Astrocyte of the spinal cord (primary cell): ENCODE results near the gene ZFHX3.

Experiments used
- DNase-seq: peaks from one replicate; pipeline ENCODE4 v3.0.0; 2011; ENCODE audit warnings: low read depth, low spot score
- H3K4me3 ChIP-seq: 2 replicates; pipeline ENCODE4 v1.5.1; 2011; ENCODE audit warnings: low read depth, mild to moderate bottlenecking, low read length, moderate library complexity
- CTCF ChIP-seq: IDR thresholded peaks from 2 replicates; pipeline ENCODE4 v1.5.1; 2012; ENCODE audit warnings: low read depth, mild to moderate bottlenecking, low read length, inconsistent platforms
- in situ Hi-C: cut with HindIII; loops from 2 replicates; pipeline ENCODE4 v1.10.0; 2017; ENCODE audit warnings: low sequenced_read_pairs

ZFHX3 gene

DNA sequence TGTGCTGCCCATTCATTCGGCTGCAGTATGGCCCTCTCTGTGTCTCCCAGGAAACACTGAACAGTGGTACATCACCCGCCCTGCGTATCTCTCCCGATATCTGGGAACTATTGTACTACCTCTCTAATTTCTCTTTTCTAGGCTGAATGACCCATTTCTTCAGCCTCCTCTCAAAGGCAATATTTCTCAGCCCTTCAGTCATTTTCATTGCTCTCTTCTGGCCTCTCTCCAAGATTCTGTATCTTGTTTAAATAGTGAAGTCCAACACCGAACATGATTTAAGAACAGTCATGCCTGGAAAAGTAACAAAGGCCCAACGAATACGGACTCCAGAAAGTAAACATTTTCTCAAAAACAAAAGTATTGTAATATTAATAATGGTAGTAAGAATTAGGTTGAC lies 220.1 kb downstream of the ZFHX3 start:
- DNase-seq = no peak
- H3K4me3 ChIP-seq = no peak overlapping the region
- in situ Hi-C loops = no loop called here
- no peak for TF ChIP-seq CTCF

GRCh38 chr16:72825912-72826621 lies 221.9 kb downstream of the ZFHX3 start:
- H3K4me3 ChIP-seq = no peak overlapping the region
- no peak for TF ChIP-seq CTCF
- DNase-seq = no peak
- in situ Hi-C loops = no loop called here

DNA sequence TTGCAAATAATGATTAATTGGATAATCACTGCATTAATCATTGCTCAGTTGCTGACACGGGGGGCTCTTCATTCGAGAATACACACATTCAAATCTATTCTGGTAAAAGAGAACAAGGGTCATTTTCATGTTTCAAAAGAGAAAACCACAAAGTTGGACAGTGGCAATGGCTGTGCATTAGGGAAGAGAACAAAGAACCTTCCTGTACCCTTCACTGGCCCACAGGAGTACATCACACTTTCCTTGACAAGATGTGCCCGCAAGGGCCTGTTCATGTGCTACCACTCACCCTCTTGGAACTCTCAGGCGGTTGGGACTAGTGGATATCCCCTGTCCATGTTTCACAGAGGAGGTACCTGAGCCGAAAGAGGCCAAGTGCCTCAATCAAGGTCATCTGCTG lies 223.2 kb downstream of the ZFHX3 start:
- in situ Hi-C loops = no loop called here
- TF ChIP-seq CTCF = no peak
- DNase-seq = no peak
- no peak overlapping the region for H3K4me3 ChIP-seq

GRCh38 chr16:72824027-72824426 lies 223.9 kb downstream of the ZFHX3 start:
- no peak overlapping the region for H3K4me3 ChIP-seq
- in situ Hi-C loops = no loop called here
- no peak for DNase-seq
- no peak for TF ChIP-seq CTCF

- no peak for TF ChIP-seq CTCF
- H3K4me3 ChIP-seq = no peak overlapping the region
- DNase-seq = no peak
- in situ Hi-C loops = no loop called here
Measured at GRCh38 chr16:72821185-72821950, 226.6 kb downstream of the ZFHX3 start.

DNA sequence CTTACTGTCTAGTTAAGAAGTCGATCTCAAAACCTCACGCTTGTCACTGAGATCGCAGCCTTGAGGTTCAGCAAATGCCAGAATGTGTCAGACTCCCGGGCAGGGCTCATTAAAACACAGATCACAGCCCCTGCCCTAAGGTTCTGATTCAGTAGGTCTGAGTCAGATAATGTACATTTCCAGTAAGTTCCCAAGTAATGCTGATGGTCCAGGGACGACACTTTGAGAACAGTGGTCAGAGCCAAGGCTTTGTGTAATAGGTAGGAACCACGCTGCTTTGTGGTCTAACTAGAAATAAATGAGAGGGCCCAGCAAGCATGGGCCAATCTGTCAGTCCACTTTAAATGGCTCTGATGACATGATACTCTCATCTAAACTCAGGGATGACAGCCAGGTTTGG lies 228.6 kb downstream of the ZFHX3 start:
- in situ Hi-C loops = no loop called here
- peak; percentile 85 for DNase-seq
- no peak overlapping the region for H3K4me3 ChIP-seq
- TF ChIP-seq CTCF = no peak
